ENCODE measurements around the gene NXF1. TPM values are rescaled to one million over a fixed set of nuclear protein-coding genes. Genes with fewer than 3 reads are reported as not detected.
A peak's percentile ranks its signal among the peaks of the same experiment; 100 is the strongest.

Gene NXF1
- total and polyA plus RNA-seq, 2 of the 13 experiments (the other 11 are each of a cell fraction or from before 2014, with no cell fraction given) = 30.4 to 30.9 TPM

DNA sequence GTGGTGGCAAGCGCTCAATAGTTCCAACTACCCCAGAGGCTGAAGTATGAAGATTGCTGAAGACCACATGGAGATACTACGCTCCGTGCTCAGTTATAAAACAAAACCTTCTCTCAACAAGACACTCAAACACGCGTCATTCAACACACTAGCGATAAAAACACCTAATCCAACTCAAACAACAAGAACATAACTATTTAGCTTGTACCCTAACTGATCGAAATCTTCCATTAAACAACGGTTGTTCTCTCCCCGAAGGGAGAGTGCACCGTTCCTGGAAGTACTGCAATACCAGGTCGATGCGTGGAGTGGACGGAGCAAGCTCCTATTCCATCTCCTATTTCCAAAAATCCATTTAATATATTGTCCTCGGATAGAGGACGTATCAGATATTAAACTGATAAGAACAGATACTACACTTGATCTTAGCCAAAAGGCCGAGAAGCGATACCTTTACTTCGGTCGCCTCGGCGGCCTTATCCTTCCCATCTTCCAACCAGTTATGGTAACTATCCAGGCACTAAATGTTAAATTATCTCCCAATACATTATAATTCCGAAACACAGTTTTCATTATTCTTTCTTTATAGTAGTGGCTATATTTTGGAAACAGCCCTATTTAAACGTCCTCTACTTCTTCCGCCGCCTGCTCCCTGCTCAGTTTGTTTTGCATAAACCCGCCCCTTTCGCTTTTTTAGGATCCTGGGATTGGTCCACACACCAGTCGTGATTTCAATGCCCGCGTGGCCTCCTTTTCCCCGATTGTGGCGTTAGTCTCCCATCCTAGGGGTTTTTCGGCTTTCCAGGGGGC is 36.3 kb upstream of the NXF1 start (continued):
- TF ChIP-seq, protein P1, sequence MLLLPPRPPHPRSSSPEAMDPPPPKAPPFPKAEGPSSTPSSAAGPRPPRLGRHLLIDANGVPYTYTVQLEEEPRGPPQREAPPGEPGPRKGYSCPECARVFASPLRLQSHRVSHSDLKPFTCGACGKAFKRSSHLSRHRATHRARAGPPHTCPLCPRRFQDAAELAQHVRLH (CRISPR knock-in tag; IDR thresholded peaks at IDR 0.05; ENCODE audit: borderline replicate concordance, low read depth) = peak; percentile 71; the same call in 1 of the 2 replicates
- TF ChIP-seq ZNF557 (CRISPR knock-in tag; IDR thresholded peaks at IDR 0.05) (peak; percentile 82; the same call in 1 of the 2 replicates), NAIF1 (CRISPR knock-in tag; IDR thresholded peaks at IDR 0.05; ENCODE audit: borderline replicate concordance) (peak; percentile 85), HNRNPL (IDR thresholded peaks at IDR 0.05; ENCODE audit: low read depth, low read length) (no peak), KAT2B (IDR thresholded peaks at IDR 0.05; ENCODE audit: borderline replicate concordance, low read depth, low read length) (no peak), NCOR1 (IDR thresholded peaks at IDR 0.05; ENCODE audit: borderline replicate concordance, low read length) (0 out of 2 replicates have a peak, but pooled peaks have one; percentile 34), ADNP (CRISPR knock-in tag; IDR thresholded peaks at IDR 0.05) (no peak)
- TF ChIP-seq, protein P2, sequence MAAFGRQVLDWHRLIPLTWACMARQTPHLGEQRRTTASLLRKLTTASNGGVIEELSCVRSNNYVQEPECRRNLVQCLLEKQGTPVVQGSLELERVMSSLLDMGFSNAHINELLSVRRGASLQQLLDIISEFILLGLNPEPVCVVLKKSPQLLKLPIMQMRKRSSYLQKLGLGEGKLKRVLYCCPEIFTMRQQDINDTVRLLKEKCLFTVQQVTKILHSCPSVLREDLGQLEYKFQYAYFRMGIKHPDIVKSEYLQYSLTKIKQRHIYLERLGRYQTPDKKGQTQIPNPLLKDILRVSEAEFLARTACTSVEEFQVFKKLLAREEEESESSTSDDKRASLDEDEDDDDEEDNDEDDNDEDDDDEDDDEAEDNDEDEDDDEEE (CRISPR knock-in tag; IDR thresholded peaks at IDR 0.05) = peak; percentile 58; the same call in 1 of the 2 replicates
- TF ChIP-seq, protein P3, sequence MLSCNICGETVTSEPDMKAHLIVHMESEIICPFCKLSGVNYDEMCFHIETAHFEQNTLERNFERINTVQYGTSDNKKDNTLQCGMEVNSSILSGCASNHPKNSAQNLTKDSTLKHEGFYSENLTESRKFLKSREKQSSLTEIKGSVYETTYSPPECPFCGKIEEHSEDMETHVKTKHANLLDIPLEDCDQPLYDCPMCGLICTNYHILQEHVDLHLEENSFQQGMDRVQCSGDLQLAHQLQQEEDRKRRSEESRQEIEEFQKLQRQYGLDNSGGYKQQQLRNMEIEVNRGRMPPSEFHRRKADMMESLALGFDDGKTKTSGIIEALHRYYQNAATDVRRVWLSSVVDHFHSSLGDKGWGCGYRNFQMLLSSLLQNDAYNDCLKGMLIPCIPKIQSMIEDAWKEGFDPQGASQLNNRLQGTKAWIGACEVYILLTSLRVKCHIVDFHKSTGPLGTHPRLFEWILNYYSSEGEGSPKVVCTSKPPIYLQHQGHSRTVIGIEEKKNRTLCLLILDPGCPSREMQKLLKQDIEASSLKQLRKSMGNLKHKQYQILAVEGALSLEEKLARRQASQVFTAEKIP (CRISPR knock-in tag; IDR thresholded peaks at IDR 0.05; ENCODE audit: borderline replicate concordance) = no peak
- TF ChIP-seq, protein P4, sequence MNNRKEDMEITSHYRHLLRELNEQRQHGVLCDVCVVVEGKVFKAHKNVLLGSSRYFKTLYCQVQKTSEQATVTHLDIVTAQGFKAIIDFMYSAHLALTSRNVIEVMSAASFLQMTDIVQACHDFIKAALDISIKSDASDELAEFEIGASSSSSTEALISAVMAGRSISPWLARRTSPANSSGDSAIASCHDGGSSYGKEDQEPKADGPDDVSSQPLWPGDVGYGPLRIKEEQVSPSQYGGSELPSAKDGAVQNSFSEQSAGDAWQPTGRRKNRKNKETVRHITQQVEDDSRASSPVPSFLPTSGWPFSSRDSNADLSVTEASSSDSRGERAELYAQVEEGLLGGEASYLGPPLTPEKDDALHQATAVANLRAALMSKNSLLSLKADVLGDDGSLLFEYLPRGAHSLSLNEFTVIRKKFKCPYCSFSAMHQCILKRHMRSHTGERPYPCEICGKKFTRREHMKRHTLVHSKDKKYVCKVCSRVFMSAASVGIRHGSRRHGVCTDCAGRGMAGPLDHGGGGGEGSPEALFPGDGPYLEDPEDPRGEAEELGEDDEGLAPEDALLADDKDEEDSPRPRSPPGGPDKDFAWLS (CRISPR knock-in tag; IDR thresholded peaks at IDR 0.05; ENCODE audit: borderline replicate concordance) = no peak
- TF ChIP-seq, protein P5, sequence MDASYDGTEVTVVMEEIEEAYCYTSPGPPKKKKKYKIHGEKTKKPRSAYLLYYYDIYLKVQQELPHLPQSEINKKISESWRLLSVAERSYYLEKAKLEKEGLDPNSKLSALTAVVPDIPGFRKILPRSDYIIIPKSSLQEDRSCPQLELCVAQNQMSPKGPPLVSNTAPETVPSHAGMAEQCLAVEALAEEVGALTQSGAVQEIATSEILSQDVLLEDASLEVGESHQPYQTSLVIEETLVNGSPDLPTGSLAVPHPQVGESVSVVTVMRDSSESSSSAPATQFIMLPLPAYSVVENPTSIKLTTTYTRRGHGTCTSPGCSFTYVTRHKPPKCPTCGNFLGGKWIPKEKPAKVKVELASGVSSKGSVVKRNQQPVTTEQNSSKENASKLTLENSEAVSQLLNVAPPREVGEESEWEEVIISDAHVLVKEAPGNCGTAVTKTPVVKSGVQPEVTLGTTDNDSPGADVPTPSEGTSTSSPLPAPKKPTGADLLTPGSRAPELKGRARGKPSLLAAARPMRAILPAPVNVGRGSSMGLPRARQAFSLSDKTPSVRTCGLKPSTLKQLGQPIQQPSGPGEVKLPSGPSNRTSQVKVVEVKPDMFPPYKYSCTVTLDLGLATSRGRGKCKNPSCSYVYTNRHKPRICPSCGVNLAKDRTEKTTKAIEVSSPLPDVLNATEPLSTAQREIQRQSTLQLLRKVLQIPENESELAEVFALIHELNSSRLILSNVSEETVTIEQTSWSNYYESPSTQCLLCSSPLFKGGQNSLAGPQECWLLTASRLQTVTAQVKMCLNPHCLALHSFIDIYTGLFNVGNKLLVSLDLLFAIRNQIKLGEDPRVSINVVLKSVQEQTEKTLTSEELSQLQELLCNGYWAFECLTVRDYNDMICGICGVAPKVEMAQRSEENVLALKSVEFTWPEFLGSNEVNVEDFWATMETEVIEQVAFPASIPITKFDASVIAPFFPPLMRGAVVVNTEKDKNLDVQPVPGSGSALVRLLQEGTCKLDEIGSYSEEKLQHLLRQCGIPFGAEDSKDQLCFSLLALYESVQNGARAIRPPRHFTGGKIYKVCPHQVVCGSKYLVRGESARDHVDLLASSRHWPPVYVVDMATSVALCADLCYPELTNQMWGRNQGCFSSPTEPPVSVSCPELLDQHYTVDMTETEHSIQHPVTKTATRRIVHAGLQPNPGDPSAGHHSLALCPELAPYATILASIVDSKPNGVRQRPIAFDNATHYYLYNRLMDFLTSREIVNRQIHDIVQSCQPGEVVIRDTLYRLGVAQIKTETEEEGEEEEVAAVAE (CRISPR knock-in tag; IDR thresholded peaks at IDR 0.05; ENCODE audit: borderline replicate concordance) = peak; percentile 96
- TF ChIP-seq, protein P6, sequence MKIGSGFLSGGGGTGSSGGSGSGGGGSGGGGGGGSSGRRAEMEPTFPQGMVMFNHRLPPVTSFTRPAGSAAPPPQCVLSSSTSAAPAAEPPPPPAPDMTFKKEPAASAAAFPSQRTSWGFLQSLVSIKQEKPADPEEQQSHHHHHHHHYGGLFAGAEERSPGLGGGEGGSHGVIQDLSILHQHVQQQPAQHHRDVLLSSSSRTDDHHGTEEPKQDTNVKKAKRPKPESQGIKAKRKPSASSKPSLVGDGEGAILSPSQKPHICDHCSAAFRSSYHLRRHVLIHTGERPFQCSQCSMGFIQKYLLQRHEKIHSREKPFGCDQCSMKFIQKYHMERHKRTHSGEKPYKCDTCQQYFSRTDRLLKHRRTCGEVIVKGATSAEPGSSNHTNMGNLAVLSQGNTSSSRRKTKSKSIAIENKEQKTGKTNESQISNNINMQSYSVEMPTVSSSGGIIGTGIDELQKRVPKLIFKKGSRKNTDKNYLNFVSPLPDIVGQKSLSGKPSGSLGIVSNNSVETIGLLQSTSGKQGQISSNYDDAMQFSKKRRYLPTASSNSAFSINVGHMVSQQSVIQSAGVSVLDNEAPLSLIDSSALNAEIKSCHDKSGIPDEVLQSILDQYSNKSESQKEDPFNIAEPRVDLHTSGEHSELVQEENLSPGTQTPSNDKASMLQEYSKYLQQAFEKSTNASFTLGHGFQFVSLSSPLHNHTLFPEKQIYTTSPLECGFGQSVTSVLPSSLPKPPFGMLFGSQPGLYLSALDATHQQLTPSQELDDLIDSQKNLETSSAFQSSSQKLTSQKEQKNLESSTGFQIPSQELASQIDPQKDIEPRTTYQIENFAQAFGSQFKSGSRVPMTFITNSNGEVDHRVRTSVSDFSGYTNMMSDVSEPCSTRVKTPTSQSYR (CRISPR knock-in tag; IDR thresholded peaks at IDR 0.05; ENCODE audit: borderline replicate concordance) = peak; percentile 73; the same call in 1 of the 2 replicates
